ENCODE measurements around the gene PLCB1.

DNA sequence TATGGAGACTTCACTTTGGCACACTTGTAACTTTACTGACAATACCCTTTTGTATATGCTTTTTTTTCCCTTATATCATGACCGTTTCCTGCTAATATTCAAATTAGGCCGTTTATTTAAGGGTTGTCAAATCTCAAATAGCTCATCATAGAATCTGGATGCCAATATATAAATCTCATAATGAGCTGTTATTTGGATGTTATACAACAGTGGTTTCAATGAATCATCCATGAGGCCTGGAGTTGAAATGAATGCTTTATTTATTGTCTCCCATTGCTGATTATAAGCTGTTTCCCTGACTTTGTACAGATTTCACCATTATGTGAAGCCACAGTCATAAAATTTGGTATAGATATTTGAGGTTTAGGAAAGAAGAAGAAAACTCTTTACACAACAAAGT is 256.1 kb downstream of the PLCB1 start:
- TF ChIP-seq POLR2AphosphoS5 (IDR thresholded peaks at IDR 0.05; ENCODE audit: low read depth, low read length), result no peak
- TF ChIP-seq TAF1 (IDR thresholded peaks at IDR 0.05; ENCODE audit: borderline replicate concordance, insufficient read depth, low read length), result no peak
- TF ChIP-seq SIN3A (IDR thresholded peaks at IDR 0.05; ENCODE audit: borderline replicate concordance, insufficient read depth, low read length), result no peak
- no peak for TF ChIP-seq REST (IDR thresholded peaks at IDR 0.05; ENCODE audit: insufficient read depth in 1 of 2, low read depth in 2 of 2, low read length in 2 of 2)
- no peak for TF ChIP-seq FOXP2 (optimal IDR thresholded peaks at IDR 0.05; ENCODE audit: borderline replicate concordance, extremely low read depth, extremely low read length, insufficient read depth)
